HepG2 (cell line): Measurements from ENCODE around the gene MAP1LC3B. TPM values are rescaled to one million over a fixed set of nuclear protein-coding genes. Genes with fewer than 3 reads are reported as not detected.

ENCODE experiments used
- CBX2 ChIP-seq, 2 experiments: fragments of 200-600 bp in 1 of 2; sonication (generic); formaldehyde crosslinking in 1 of 2; IDR thresholded peaks; 2 replicates each; pipeline versions ENCODE4 v1.7.0 to v1.8.1; 2018 to 2022; ENCODE audit warnings: low read depth in 2 of 2, low read length in 1 of 2, mild to moderate bottlenecking in 1 of 2, missing genetic modification reagents in 1 of 2
- EEA1 ChIP-seq: sonication (generic); formaldehyde crosslinking; IDR thresholded peaks from 2 replicates; pipeline ENCODE4 v1.5.1; 2020; ENCODE audit warnings: mild to moderate bottlenecking, missing genetic modification reagents, borderline replicate concordance
- HDAC2 ChIP-seq: sonication (generic); formaldehyde crosslinking; IDR thresholded peaks from 2 replicates; pipeline ENCODE4 v1.4.0; 2020; ENCODE audit warnings: missing genetic modification reagents
- HOXA7 ChIP-seq: sonication (generic); formaldehyde crosslinking; IDR thresholded peaks from 2 replicates; pipeline ENCODE4 v1.8.1; 2022; ENCODE audit warnings: mild to moderate bottlenecking, missing genetic modification reagents, moderate library complexity
- IKZF1 ChIP-seq: fragments of 450-650 bp; IDR thresholded peaks from 2 replicates; pipeline ENCODE4 v1.7.1; 2016
- NRL ChIP-seq: sonication (generic); formaldehyde crosslinking; IDR thresholded peaks from 2 replicates; pipeline ENCODE4 v1.5.0; 2020; ENCODE audit warnings: missing genetic modification reagents, mild to moderate bottlenecking, moderate library complexity, borderline replicate concordance
- PHB2 ChIP-seq: fragments of 450-650 bp; IDR thresholded peaks from 2 replicates; pipeline ENCODE4 v1.6.1; 2018; ENCODE audit not compliant: partially characterized antibody
- SNAPC2 ChIP-seq: sonication (generic); formaldehyde crosslinking; IDR thresholded peaks from 2 replicates; pipeline ENCODE4 v1.8.1; 2022; ENCODE audit warnings: mild to moderate bottlenecking, missing genetic modification reagents
- ZNF607 ChIP-seq: sonication (generic); formaldehyde crosslinking; IDR thresholded peaks from 2 replicates; pipeline ENCODE4 v1.5.1; 2020; ENCODE audit warnings: missing genetic modification reagents, mild to moderate bottlenecking, borderline replicate concordance
- ZNF670 ChIP-seq: sonication (generic); formaldehyde crosslinking; IDR thresholded peaks from 2 replicates; pipeline ENCODE4 v1.8.0; 2022; ENCODE audit warnings: mild to moderate bottlenecking, missing genetic modification reagents, borderline replicate concordance
- polyA plus RNA-seq, 8 experiments: library from polyadenylated mRNA; depleted of rRNA in 3 of 8; stranded (reverse) in 7 of 8; unstranded in 1 of 8; fragments of >200 nt; fragmentation: Illumina TruSeq in 4 of 8; extraction: Trizol in 4 of 8; gene quantifications; 2 replicates each; pipeline versions ENCODE4 v1.2.1 to v1.2.3, GENCODE V29; 2011 to 2016; ENCODE audit warnings: low read depth in 4 of 8, missing spikeins in 1 of 8, mixed read lengths in 1 of 8; ENCODE audit not compliant: insufficient read depth in 1 of 8
- total RNA-seq, 5 experiments: library from RNA; depleted of rRNA; stranded (reverse); fragments of >200 nt; fragmentation: Illumina TruSeq; extraction: Trizol; gene quantifications; 2 replicates each; pipeline ENCODE4 v1.2.3, GENCODE V29; 2016; ENCODE audit warnings: low read depth in 1 of 5
- TF ChIP-seq, protein P1 (sequence below): sonication (generic); formaldehyde crosslinking; IDR thresholded peaks from 2 replicates; pipeline ENCODE4 v1.4.0; 2020; ENCODE audit warnings: mild to moderate bottlenecking, missing genetic modification reagents
- TF ChIP-seq, protein P2 (sequence below): sonication (generic); formaldehyde crosslinking; conservative IDR thresholded peaks from 2 replicates; pipeline ENCODE4 v1.8.1; 2023; ENCODE audit warnings: missing genetic modification reagents
- TF ChIP-seq, protein P3 (sequence below): sonication (generic); formaldehyde crosslinking; IDR thresholded peaks from 2 replicates; pipeline ENCODE4 v1.5.0; 2020; ENCODE audit warnings: mild to moderate bottlenecking, missing genetic modification reagents
- TF ChIP-seq, protein P4 (sequence below): sonication (generic); formaldehyde crosslinking; IDR thresholded peaks from 2 replicates; pipeline ENCODE4 v1.4.0; 2020; ENCODE audit warnings: missing genetic modification reagents, mild to moderate bottlenecking, borderline replicate concordance
- TF ChIP-seq, protein P5 (sequence below): sonication (generic); formaldehyde crosslinking; conservative IDR thresholded peaks from 2 replicates; pipeline ENCODE4 v1.4.0; 2020; ENCODE audit warnings: missing genetic modification reagents

Gene MAP1LC3B
- total and polyA plus RNA-seq, 2 of the 13 experiments (the other 11 are each of a cell fraction or from before 2014, with no cell fraction given): 15.7 to 37.4 TPM

DNA sequence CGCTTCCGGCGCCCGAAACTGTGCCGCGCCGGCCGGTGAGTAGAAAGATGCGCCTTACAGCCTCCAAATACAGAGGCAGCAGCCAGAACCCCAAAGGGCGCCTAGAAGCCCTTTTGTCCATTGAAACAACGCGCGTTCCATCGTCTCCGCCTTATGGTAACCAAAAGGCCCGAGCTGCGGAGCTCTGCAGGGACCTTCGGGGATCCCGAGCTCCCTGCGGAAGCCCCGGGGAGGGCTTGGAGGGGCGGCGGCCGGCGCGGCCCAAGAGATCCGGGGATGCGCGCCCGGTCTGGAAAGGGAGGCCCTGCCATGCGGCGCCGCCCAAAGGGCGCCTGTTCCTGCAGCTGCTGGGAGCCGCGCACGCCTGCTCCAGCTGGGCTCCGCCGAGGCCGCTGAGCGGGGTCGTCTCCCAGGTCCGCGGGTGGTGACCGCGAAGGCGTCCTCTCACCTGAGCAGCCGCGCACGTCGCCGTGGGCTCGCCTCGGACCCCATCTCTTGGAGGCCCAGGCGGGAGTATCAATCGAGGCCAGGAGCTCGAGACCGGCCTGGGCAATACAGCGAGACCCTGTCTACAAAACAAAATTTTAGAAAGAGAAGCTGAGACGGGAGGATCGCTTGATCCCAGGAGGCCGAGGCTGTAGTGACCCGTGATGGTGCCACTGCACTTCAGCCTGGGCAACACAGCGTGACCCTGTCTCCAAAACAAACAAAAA lies 7.8 kb upstream of the MAP1LC3B start (continued):
- TF ChIP-seq, protein P1, sequence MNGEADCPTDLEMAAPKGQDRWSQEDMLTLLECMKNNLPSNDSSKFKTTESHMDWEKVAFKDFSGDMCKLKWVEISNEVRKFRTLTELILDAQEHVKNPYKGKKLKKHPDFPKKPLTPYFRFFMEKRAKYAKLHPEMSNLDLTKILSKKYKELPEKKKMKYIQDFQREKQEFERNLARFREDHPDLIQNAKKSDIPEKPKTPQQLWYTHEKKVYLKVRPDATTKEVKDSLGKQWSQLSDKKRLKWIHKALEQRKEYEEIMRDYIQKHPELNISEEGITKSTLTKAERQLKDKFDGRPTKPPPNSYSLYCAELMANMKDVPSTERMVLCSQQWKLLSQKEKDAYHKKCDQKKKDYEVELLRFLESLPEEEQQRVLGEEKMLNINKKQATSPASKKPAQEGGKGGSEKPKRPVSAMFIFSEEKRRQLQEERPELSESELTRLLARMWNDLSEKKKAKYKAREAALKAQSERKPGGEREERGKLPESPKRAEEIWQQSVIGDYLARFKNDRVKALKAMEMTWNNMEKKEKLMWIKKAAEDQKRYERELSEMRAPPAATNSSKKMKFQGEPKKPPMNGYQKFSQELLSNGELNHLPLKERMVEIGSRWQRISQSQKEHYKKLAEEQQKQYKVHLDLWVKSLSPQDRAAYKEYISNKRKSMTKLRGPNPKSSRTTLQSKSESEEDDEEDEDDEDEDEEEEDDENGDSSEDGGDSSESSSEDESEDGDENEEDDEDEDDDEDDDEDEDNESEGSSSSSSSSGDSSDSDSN (CRISPR knock-in tag): peak; percentile 99
- TF ChIP-seq SNAPC2 (CRISPR knock-in tag): 0 out of 2 replicates have a peak, but pooled peaks have one; percentile 12
- peak; percentile 74; the same call in 1 of the 2 replicates for TF ChIP-seq NRL (CRISPR knock-in tag)
- peak; percentile 61 for TF ChIP-seq HDAC2 (CRISPR knock-in tag)
- TF ChIP-seq, protein P2, sequence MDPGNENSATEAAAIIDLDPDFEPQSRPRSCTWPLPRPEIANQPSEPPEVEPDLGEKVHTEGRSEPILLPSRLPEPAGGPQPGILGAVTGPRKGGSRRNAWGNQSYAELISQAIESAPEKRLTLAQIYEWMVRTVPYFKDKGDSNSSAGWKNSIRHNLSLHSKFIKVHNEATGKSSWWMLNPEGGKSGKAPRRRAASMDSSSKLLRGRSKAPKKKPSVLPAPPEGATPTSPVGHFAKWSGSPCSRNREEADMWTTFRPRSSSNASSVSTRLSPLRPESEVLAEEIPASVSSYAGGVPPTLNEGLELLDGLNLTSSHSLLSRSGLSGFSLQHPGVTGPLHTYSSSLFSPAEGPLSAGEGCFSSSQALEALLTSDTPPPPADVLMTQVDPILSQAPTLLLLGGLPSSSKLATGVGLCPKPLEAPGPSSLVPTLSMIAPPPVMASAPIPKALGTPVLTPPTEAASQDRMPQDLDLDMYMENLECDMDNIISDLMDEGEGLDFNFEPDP: peak; percentile 99; the same call in 1 of the 2 replicates
- TF ChIP-seq, protein P3, sequence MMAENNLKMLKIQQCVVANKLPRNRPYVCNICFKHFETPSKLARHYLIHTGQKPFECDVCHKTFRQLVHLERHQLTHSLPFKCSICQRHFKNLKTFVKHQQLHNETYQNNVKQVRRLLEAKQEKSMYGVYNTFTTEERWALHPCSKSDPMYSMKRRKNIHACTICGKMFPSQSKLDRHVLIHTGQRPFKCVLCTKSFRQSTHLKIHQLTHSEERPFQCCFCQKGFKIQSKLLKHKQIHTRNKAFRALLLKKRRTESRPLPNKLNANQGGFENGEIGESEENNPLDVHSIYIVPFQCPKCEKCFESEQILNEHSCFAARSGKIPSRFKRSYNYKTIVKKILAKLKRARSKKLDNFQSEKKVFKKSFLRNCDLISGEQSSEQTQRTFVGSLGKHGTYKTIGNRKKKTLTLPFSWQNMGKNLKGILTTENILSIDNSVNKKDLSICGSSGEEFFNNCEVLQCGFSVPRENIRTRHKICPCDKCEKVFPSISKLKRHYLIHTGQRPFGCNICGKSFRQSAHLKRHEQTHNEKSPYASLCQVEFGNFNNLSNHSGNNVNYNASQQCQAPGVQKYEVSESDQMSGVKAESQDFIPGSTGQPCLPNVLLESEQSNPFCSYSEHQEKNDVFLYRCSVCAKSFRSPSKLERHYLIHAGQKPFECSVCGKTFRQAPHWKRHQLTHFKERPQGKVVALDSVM (CRISPR knock-in tag): peak; percentile 100
- peak; percentile 72; the same call in 1 of the 2 replicates for TF ChIP-seq ZNF607 (CRISPR knock-in tag)
- no peak for TF ChIP-seq PHB2
- peak; percentile 97 for TF ChIP-seq ZNF670 (CRISPR knock-in tag)
- TF ChIP-seq, protein P4, sequence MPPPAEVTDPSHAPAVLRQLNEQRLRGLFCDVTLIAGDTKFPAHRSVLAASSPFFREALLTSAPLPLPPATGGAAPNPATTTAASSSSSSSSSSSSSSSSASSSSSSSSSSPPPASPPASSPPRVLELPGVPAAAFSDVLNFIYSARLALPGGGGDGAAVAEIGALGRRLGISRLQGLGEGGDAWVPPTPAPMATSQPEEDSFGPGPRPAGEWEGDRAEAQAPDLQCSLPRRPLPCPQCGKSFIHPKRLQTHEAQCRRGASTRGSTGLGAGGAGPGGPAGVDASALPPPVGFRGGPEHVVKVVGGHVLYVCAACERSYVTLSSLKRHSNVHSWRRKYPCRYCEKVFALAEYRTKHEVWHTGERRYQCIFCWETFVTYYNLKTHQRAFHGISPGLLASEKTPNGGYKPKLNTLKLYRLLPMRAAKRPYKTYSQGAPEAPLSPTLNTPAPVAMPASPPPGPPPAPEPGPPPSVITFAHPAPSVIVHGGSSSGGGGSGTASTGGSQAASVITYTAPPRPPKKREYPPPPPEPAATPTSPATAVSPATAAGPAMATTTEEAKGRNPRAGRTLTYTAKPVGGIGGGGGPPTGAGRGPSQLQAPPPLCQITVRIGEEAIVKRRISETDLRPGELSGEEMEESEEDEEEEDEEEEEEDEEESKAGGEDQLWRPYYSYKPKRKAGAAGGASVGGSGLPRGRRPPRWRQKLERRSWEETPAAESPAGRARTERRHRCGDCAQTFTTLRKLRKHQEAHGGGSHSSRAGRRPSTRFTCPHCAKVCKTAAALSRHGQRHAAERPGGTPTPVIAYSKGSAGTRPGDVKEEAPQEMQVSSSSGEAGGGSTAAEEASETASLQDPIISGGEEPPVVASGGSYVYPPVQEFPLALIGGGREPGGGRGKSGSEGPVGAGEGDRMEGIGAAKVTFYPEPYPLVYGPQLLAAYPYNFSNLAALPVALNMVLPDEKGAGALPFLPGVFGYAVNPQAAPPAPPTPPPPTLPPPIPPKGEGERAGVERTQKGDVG (CRISPR knock-in tag): peak; percentile 91; the same call in 1 of the 2 replicates
- TF ChIP-seq IKZF1: no peak
- TF ChIP-seq CBX2 (IDR thresholded peaks at IDR 0.05; ENCODE audit: low read depth, low read length): no peak
- TF ChIP-seq CBX2 (CRISPR knock-in tag; IDR thresholded peaks at IDR 0.05; ENCODE audit: low read depth): no peak; the same call in 1 of the 2 replicates
- no peak for TF ChIP-seq EEA1
- TF ChIP-seq, protein P5, sequence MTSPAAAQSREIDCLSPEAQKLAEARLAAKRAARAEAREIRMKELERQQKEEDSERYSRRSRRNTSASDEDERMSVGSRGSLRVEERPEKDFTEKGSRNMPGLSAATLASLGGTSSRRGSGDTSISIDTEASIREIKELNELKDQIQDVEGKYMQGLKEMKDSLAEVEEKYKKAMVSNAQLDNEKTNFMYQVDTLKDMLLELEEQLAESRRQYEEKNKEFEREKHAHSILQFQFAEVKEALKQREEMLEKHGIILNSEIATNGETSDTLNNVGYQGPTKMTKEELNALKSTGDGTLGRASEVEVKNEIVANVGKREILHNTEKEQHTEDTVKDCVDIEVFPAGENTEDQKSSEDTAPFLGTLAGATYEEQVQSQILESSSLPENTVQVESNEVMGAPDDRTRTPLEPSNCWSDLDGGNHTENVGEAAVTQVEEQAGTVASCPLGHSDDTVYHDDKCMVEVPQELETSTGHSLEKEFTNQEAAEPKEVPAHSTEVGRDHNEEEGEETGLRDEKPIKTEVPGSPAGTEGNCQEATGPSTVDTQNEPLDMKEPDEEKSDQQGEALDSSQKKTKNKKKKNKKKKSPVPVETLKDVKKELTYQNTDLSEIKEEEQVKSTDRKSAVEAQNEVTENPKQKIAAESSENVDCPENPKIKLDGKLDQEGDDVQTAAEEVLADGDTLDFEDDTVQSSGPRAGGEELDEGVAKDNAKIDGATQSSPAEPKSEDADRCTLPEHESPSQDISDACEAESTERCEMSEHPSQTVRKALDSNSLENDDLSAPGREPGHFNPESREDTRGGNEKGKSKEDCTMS: peak; percentile 49; the same call in 1 of the 2 replicates
- no peak for TF ChIP-seq HOXA7 (CRISPR knock-in tag)
